ENCODE results near the gene LSM14A.
A peak's percentile ranks its signal among the peaks of the same experiment; 100 is the strongest.

LSM14A gene

GRCh38 chr19:34220472-34221063, 48.3 kb downstream of the LSM14A start (continued):
- TF ChIP-seq ZNF175 (tag by site-specific recombination; IDR thresholded peaks at IDR 0.05) (no peak), ZBTB8A (tag by site-specific recombination; IDR thresholded peaks at IDR 0.05) (no peak), GLIS1 (tag by site-specific recombination; IDR thresholded peaks at IDR 0.05) (no peak), PRDM1 (tag by site-specific recombination; IDR thresholded peaks at IDR 0.05) (no peak), ZNF837 (tag by site-specific recombination; IDR thresholded peaks at IDR 0.05) (no peak), PRDM4 (tag by site-specific recombination; IDR thresholded peaks at IDR 0.05) (no peak), ZNF658 (tag by site-specific recombination; IDR thresholded peaks at IDR 0.05) (no peak), ZNF248 (tag by site-specific recombination; IDR thresholded peaks at IDR 0.05) (no peak), ZNF629 (tag by site-specific recombination; IDR thresholded peaks at IDR 0.05) (no peak), ZNF660 (tag by site-specific recombination; IDR thresholded peaks at IDR 0.05) (no peak; the same call in 1 of the 2 replicates), ZNF24 (tag by site-specific recombination; IDR thresholded peaks at IDR 0.05) (no peak), ZNF16 (tag by site-specific recombination; IDR thresholded peaks at IDR 0.05; ENCODE audit: low read depth) (no peak), ZNF701 (tag by site-specific recombination; IDR thresholded peaks at IDR 0.05) (no peak), ZNF26 (tag by site-specific recombination; IDR thresholded peaks at IDR 0.05) (no peak), ZXDB (tag by site-specific recombination; IDR thresholded peaks at IDR 0.05) (no peak), GLIS2 (tag by site-specific recombination; IDR thresholded peaks at IDR 0.05) (no peak), ZNF138 (tag by site-specific recombination; IDR thresholded peaks at IDR 0.05; ENCODE audit: borderline replicate concordance) (no peak), ZBTB21 (tag by site-specific recombination; IDR thresholded peaks at IDR 0.05) (no peak), ZNF223 (tag by site-specific recombination; IDR thresholded peaks at IDR 0.05) (no peak), ZNF623 (tag by site-specific recombination; IDR thresholded peaks at IDR 0.05) (no peak), ZNF449 (tag by site-specific recombination; IDR thresholded peaks at IDR 0.05) (no peak), ZNF501 (tag by site-specific recombination; IDR thresholded peaks at IDR 0.05) (no peak)

- peaks cover 83 to 86% of the 10 kb centered on the region in 2 experiments for H3K36me3 ChIP-seq (ENCODE audit: control insufficient read depth in 2 of 2, insufficient read depth in 1 of 2, low read length in 2 of 2)
- H3K9me3 ChIP-seq (ENCODE audit: control insufficient read depth, insufficient read depth, low read depth, low read length): no peaks in the 10 kb centered on the region; the same call in 1 of the 2 replicates
- ChIA-PET POLR2A (interaction anchor here (0.9 kb wide), 1 partner anchor 52 kb away, joined by 3 read pairs; no protein-coding TSS in a partner anchor), CTCF (interaction anchor here (0.7 to 6.8 kb wide), 15 partner anchors 9 to 490 kb away, joined by 3 to 64 read pairs (median 4); partner anchors contain the start of gene LSM14A)
- no peak overlapping the region for H3K27ac ChIP-seq (ENCODE audit: extremely low read depth, low read depth, low read length)
- no peak overlapping the region for H3K4me3 ChIP-seq (ENCODE audit: low read depth, low read length)
- H3K4me1 ChIP-seq (ENCODE audit: control insufficient read depth, insufficient read depth, low read length): peaks cover 38% of the 10 kb centered on the region
- TF ChIP-seq ZNF391 (tag by site-specific recombination; IDR thresholded peaks at IDR 0.05; ENCODE audit: borderline replicate concordance, low read depth): no peak
- peak; percentile 88 for TF ChIP-seq SCRT2 (tag by site-specific recombination; IDR thresholded peaks at IDR 0.05)
- TF ChIP-seq ZNF132 (tag by site-specific recombination; IDR thresholded peaks at IDR 0.05; ENCODE audit: borderline replicate concordance): no peak
- TF ChIP-seq ZSCAN16 (tag by site-specific recombination; IDR thresholded peaks at IDR 0.05): no peak
- TF ChIP-seq PRDM2 (tag by site-specific recombination; IDR thresholded peaks at IDR 0.05; ENCODE audit: borderline replicate concordance): no peak
Observed at GRCh38 chr19:34222386-34222785, 50.1 kb downstream of the LSM14A start.
